HG03571 (cell line): ENCODE results near the gene DNAJB8.

Experiments
- ATAC-seq: cut with Tn5 transposase; IDR thresholded peaks from one replicate; pipeline ENCODE4 v1.9.1; 2021; ENCODE audit not compliant: unreplicated experiment

DNAJB8 gene

DNA sequence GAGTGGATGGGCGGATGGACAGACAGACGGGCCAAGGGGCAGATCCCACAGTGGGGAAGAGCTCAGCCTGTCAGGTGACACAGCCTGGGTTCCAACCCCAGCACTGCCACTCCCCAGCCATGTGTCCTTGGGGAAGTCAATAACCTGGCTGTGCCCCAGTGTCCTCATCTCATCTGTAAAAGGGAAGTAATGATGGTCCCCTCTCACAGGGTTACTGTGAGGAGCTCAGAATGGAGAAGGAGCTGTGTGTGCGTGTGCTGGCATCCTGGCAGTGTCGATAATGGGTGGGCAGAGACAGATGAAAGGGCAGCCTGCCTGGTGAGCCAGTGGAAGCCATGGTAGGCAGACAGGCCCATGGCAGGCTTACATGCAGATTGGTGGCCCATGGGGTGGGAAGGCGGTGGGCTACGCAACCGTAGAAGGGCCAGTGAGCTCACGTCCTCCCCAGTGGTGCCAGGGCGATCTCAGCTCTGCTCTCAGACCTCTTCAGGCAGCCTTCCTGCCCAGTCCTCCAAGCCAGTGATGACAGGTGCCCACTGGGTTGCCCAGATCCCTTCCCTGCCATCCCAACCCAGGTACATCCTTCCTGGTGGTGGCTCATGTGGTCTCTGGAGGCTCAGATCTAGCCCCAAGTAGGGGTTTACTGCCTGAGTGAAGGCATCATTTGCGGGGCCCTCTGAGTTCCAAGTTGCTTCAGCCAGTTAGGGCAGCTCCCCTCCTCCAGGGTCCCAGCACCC, 2.3 kb upstream of the DNAJB8 start:
- ATAC-seq, result no peak

GRCh38 chr3:128468285-128468790, 1.6 kb upstream of the DNAJB8 start:
- no peak for ATAC-seq

GRCh38 chr3:128464702-128465101, 2.0 kb downstream of the DNAJB8 start:
- ATAC-seq, result no peak

- no peak for ATAC-seq
These were observed 2.5 kb downstream of the DNAJB8 start for GRCh38 chr3:128464188-128464587.

DNA sequence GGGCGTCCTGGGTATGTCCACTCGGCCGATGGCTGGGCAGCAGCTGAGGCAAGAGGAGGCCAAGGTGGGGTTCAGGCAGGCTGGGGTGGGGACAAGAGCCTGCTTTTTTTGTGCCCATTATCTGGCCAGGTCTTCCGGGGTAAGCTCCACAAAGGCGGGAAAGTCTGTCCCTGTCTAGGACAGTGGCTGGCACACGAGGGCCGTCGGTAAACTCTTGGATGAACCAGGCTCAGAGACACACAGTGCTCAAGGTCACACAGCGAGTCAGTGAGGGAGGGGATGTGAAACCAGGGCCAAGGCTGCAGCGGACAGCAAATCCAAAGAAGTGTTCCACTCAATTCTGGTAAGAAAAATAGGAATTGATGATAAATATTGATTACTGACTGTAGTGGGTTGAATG, 2.9 kb downstream of the DNAJB8 start:
- ATAC-seq, result no peak

DNA sequence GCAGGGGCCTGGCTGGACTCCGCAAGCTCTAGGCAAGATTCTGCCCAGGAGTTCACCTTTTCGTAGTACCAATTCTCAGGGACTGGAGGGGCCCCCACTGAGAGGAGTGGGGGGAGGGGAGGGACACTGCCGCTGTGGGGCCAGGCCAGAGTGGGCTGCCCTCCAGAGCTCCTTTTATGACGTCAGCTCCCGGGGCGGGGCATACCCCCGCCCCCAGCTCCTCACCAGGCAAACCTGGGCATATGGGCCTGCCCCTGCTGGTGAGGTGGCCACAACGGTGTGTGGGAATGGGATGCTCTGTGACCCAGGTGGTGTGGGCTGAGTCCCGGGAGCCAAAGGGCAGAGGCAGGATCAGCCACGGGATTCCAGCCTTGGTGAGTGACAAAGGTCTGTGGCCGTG, 3.3 kb downstream of the DNAJB8 start:
- ATAC-seq, result no peak

GRCh38 chr3:128462931-128463330, 3.8 kb downstream of the DNAJB8 start:
- ATAC-seq, result no peak

GRCh38 chr3:128462341-128462910, 4.3 kb downstream of the DNAJB8 start:
- ATAC-seq, result no peak

DNA sequence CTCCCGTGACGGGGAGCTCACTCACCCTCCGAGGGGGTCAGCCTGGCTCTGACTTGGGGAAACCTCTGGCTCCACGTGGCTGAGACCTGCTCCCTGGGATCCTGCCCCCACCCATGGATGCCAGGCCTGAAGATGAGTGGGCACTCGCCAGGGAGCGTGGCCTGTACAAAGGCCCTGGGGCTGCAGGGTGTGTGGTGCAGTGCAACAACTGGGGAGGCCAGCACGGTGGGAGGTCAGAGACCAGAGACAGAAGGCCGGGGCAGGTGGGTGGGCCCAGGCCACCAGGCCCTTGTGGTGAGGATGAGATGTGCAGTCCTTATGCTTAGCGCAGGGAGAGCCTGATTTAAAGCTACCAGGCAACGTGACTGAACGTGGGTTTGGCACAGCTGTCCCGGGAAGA, 5.0 kb downstream of the DNAJB8 start:
- no peak for ATAC-seq

DNA sequence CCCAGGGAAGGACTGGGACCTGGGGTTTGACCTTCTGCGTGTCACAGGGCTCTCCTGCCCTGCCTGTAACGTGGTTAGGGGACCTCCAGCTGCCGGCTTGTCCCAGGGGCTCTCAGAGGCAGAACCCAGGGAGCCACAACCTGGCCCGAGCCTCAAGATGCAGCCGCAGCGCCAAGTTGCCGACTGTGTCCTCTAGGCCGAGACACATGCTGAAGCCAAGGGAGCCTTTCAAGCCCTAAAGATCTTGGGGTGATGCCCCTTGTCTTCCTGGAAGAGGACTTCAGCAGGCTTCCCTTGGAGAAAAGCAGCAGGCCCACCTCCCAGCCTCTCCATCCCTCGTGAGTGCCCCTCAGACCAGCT, 7.2 kb downstream of the DNAJB8 start:
- ATAC-seq, result no peak

GRCh38 chr3:128458746-128459460, 7.8 kb downstream of the DNAJB8 start:
- no peak for ATAC-seq

GRCh38 chr3:128457937-128458336, 8.8 kb downstream of the DNAJB8 start:
- ATAC-seq, result no peak

GRCh38 chr3:128456776-128457715, 9.6 kb downstream of the DNAJB8 start:
- no peak for ATAC-seq

GRCh38 chr3:128455786-128456748, 10.6 kb downstream of the DNAJB8 start:
- ATAC-seq, result no peak

- no peak for ATAC-seq
These were observed 11.6 kb downstream of the DNAJB8 start for GRCh38 chr3:128455116-128455515.

GRCh38 chr3:128454310-128454618, 12.4 kb downstream of the DNAJB8 start:
- no peak for ATAC-seq

DNA sequence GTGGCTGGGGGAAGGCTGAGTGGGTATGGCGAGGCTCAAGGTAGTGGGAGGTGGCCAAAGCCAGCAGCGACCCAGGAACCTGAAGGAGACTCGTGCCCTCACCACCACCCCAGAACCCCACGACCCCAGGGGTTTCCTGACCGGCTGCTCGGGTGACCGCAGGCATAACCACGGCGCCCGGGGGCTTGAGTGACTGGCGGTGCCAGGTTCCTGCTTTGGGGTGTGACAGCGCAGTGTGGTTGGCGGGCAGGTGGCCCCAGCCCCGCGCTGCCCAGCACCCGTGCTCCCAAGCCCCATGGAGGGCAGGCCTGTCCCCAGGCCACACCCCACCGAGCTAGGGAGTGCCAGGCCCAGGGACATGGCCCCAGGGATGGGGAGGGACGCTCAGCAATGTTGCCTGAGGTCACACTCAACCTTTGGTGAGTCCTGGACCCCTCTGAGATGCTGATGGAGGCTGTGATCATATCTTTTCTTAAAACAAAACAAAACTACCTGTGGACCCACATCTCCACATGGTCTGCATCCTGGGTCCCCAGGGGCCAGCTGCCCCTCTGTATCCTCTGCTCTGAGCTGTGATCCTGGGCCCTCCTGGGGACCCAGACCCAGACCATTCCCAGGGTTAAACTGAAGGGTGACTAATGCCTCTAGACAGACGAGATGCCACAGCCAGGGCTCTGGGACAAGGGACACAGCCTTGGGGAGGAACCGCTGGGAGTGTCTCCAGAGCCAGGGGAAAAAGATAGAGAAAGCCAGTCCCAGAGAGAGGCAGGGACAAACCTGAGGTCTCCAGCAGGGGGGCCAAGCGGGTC, 13.0 kb downstream of the DNAJB8 start:
- ATAC-seq, result no peak

DNA sequence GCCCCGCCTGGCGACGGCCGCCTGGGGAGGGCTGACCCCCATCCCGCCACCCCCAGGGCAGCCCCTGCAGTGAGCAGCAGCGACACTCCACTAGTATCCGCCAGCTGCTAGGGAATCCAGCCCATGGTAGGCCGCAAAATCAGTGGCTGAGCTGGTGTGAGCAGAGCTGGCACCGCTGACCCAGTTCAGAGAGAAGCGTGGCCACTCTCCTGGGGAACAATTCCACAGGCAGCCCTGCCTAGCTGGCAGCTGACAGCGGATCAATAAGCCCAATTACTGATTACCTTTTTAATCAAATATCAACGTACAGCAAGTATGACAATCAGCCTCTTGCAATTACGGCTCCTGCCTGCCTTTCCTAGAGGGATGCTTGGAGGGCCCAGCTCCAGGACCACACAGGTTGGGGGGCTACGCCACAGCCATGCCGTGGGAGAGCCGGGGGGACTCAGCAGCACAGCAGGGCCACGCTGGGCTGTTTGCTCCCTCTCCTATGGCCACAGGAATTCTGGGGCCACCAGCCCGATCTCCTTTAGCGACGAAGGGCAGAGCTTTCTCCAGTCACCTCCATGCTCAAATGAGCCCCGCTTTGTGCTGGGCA, 13.9 kb downstream of the DNAJB8 start:
- no peak for ATAC-seq

- ATAC-seq, result no peak
These were observed 14.6 kb downstream of the DNAJB8 start for GRCh38 chr3:128452120-128452519.
